SK-N-MC (cell line): Measurements from ENCODE around the gene PRR33.

ENCODE experiments used
- EZH2 ChIP-seq: fragments of 200-600 bp; sonication (generic); IDR thresholded peaks from one replicate; pipeline ENCODE4 v1.6.1; 2017; ENCODE audit warnings: antibody characterized with exemption
- FOXP2 ChIP-seq: optimal IDR thresholded peaks from 2 replicates; pipeline ENCODE3; 2011; ENCODE audit warnings: mild to moderate bottlenecking, moderate library complexity; ENCODE audit not compliant: insufficient read depth; ENCODE audit errors: extremely low read length, control extremely low read depth
- POLR2AphosphoS5 ChIP-seq: IDR thresholded peaks from 2 replicates; pipeline ENCODE4 v1.6.1; 2012; ENCODE audit warnings: mild to moderate bottlenecking, low read depth, low read length, borderline replicate concordance

GRCh38 chr11:1868056-1868635, 23.5 kb downstream of the PRR33 start:
- TF ChIP-seq POLR2AphosphoS5 (no peak), FOXP2 (no peak), EZH2 (no peak)
